ENCODE results near the gene PLEKHO2.

- TF ChIP-seq POLR2A (IDR thresholded peaks at IDR 0.05): no peak
- no peak for TF ChIP-seq CTCF (IDR thresholded peaks at IDR 0.05)
Measured at GRCh38 chr15:64905941-64906340, 64.2 kb downstream of the PLEKHO2 start.
